Trophoblast cell (in vitro differentiated cells and primary cell): ENCODE results near the gene NPR1.

Experiments used
- DNase-seq, 2 donors: peaks; one replicate each; pipeline ENCODE4 v3.0.0-alpha.2; 2016
- H2AFZ ChIP-seq: 2 replicates; pipeline ENCODE4 v1.6.1; 2013; ENCODE audit warnings: low read length, moderate library complexity, mild to moderate bottlenecking; ENCODE audit not compliant: insufficient read depth, poor library complexity
- H2AK5ac ChIP-seq: 2 replicates; pipeline ENCODE4 v1.6.1; 2013; ENCODE audit warnings: mild to moderate bottlenecking, low read length
- H2BK120ac ChIP-seq: 2 replicates; pipeline ENCODE4 v1.6.1; 2013; ENCODE audit warnings: low read length, mild to moderate bottlenecking, moderate library complexity; ENCODE audit not compliant: insufficient read depth, poor library complexity
- H2BK12ac ChIP-seq: 2 replicates; pipeline ENCODE4 v1.6.1; 2013; ENCODE audit warnings: mild to moderate bottlenecking, low read length, moderate library complexity
- H2BK5ac ChIP-seq: 2 replicates; pipeline ENCODE4 v1.6.1; 2013; ENCODE audit warnings: low read length, low read depth, moderate library complexity, mild to moderate bottlenecking; ENCODE audit not compliant: poor library complexity
- H3K14ac ChIP-seq: 2 replicates; pipeline ENCODE4 v1.6.1; 2013; ENCODE audit warnings: mild to moderate bottlenecking, low read length
- H3K18ac ChIP-seq: 2 replicates; pipeline ENCODE4 v1.6.1; 2013; ENCODE audit warnings: mild to moderate bottlenecking, low read length
- H3K23ac ChIP-seq: 2 replicates; pipeline ENCODE4 v1.6.1; 2013; ENCODE audit warnings: low read length
- H3K27ac ChIP-seq: 2 replicates; pipeline ENCODE4 v1.5.1; 2013; ENCODE audit warnings: low read depth, mild to moderate bottlenecking, inconsistent platforms, low read length, moderate library complexity
- H3K27me3 ChIP-seq: 2 replicates; pipeline ENCODE4 v1.6.1; 2013; ENCODE audit warnings: inconsistent platforms, mild to moderate bottlenecking, low read length, moderate library complexity; ENCODE audit not compliant: insufficient read depth
- H3K36me3 ChIP-seq, 2 experiments: 1 replicate in 1 of 2; 2 replicates in 1 of 2; pipeline ENCODE4 v1.6.1; 2013; ENCODE audit warnings: low read length in 2 of 2, mild to moderate bottlenecking in 2 of 2, moderate library complexity in 1 of 2; ENCODE audit not compliant: insufficient read depth in 2 of 2, control insufficient read depth in 1 of 2
- H3K4ac ChIP-seq: 2 replicates; pipeline ENCODE4 v1.6.1; 2013; ENCODE audit warnings: low read depth, mild to moderate bottlenecking, low read length, moderate library complexity
- H3K4me1 ChIP-seq, 2 experiments: 1 replicate in 1 of 2; 2 replicates in 1 of 2; pipeline ENCODE4 v1.6.1; 2013; ENCODE audit warnings: low read length in 2 of 2, mild to moderate bottlenecking in 2 of 2, moderate library complexity in 1 of 2; ENCODE audit not compliant: insufficient read depth in 2 of 2, control insufficient read depth in 1 of 2
- H3K4me2 ChIP-seq: 2 replicates; pipeline ENCODE4 v1.6.1; 2013; ENCODE audit warnings: inconsistent platforms, mild to moderate bottlenecking, low read length, moderate library complexity
- H3K4me3 ChIP-seq: 2 replicates; pipeline ENCODE4 v1.5.1; 2013; ENCODE audit warnings: mild to moderate bottlenecking, low read depth, low read length, inconsistent platforms
- H3K79me1 ChIP-seq: one replicate; pipeline ENCODE4 v1.6.1; 2013; ENCODE audit warnings: low read length
- H3K79me2 ChIP-seq: 2 replicates; pipeline ENCODE4 v1.6.1; 2013; ENCODE audit warnings: low read length, mild to moderate bottlenecking; ENCODE audit not compliant: control insufficient read depth, insufficient read depth, poor library complexity
- H3K9ac ChIP-seq: 2 replicates; pipeline ENCODE4 v1.6.1; 2013; ENCODE audit warnings: mild to moderate bottlenecking, low read length
- H3K9me3 ChIP-seq: 2 replicates; pipeline ENCODE4 v1.6.1; 2013; ENCODE audit warnings: low read depth, mild to moderate bottlenecking, control low read depth, inconsistent platforms, low read length; ENCODE audit not compliant: insufficient read depth
- H4K12ac ChIP-seq: 2 replicates; pipeline ENCODE4 v1.6.1; 2013; ENCODE audit warnings: low read depth, mild to moderate bottlenecking, low read length, moderate library complexity
- H4K8ac ChIP-seq: 2 replicates; pipeline ENCODE4 v1.6.1; 2013; ENCODE audit warnings: low read depth, mild to moderate bottlenecking, low read length, moderate library complexity
- H4K91ac ChIP-seq: one replicate; pipeline ENCODE4 v1.6.1; 2013; ENCODE audit warnings: low read depth, mild to moderate bottlenecking, low read length, moderate library complexity
- WGBS: extraction: QIAGEN DNeasy Blood & Tissue Kit; methylation state at CpG from one replicate; pipeline ENCODE4 v1.1.7; 2013; ENCODE audit warnings: missing lambda C conversion rate; ENCODE audit not compliant: insufficient read length, insufficient coverage; ENCODE audit errors: extremely low coverage; 5-methylcytosine and 5-hydroxymethylcytosine counted together

The NPR1 gene

DNA sequence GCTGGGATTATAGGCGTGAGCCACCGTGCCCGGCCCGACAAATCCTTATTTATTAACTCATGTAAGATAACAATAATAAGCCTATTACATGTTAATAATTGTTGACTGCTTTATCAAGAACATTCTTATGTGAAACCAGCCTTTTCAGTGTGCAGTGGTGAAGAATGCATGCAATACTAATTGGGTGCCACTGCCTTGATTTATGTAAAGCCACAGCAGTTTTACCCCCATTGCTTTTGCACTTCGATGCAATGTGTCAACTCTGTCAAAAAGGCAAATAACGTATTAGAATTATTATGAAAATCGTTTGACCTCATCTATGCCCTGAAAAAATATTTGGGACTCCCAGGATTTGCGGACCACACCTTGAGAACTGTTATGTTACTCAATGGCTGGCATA, 18.3 kb downstream of the NPR1 start:
- Histone ChIP-seq H3K9ac (no peak overlapping the region), H3K27me3 (no peaks in the 10 kb centered on the region), H3K4me1 (peaks cover 16 to 21% of the 10 kb centered on the region in 2 experiments), H3K4me3 (no peak overlapping the region), H2BK120ac (no peak overlapping the region), H2AFZ (no peak overlapping the region), H4K12ac (no peak overlapping the region), H3K14ac (no peak overlapping the region), H3K18ac (no peak overlapping the region), H3K36me3 (no peaks in the 10 kb centered on the region), H3K9me3 (no peaks in the 10 kb centered on the region), H4K8ac (no peak overlapping the region), H3K27ac (peak overlapping the region; percentile 24), H3K4ac (no peak overlapping the region), H3K79me1 (peaks cover 12% of the 10 kb centered on the region), H2BK12ac (no peak overlapping the region), H3K23ac (no peak overlapping the region), H3K79me2 (peaks cover 3% of the 10 kb centered on the region), H2AK5ac (no peak overlapping the region), H3K4me2 (no peak overlapping the region), H2BK5ac (peak overlapping the region; percentile 32), H4K91ac (no peak overlapping the region)
- no CpG with 5 or more reads among the region's 8 CpGs for WGBS
- DNase-seq = no peak

DNA sequence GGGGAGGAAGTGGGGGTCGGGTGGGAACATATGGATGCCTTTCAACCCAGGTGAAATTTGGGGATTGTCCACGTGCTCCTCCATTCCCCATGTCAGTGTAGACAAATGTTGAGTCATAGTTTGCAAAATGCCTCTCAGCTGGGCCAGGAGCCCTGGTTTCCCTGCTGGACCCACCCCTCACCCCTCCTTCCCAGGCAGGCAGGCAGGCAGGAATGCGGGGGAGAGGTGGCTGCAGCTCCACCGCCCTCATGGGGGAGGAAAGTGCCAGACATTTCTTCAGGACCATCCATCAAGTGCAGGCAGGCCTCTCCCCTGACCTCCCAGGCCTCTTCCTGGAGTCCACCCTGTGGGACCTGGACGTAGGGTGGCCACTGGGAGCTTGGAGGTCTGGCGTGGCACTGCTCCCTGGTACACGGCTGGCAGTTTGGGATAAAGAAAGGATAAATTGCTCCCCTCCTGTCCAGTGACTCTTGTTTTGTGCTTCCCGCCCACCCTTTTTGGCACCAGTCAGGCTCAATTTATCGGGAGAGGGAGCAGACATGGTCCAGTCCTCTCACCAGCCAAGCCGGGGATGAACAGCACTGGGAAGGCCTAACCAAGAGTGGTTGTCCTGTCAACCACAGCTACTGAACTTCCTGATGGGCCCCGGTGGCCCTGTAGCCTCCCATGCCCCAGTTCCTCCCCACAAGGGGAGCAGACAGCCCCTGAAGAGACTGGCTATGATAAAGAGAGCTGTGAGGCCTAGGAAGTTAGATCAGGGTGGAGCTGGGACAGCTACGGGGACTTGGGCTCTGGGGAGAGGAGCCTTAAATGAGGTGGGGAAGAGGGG, 18.9 kb downstream of the NPR1 start:
- Histone ChIP-seq H2BK120ac (peak overlapping the region; percentile 62), H3K9me3 (no peaks in the 10 kb centered on the region), H3K9ac (no peak overlapping the region), H2BK5ac (peak overlapping the region; percentile 44), H3K14ac (peak overlapping the region; percentile 38), H3K36me3 (no peaks in the 10 kb centered on the region), H3K4me3 (no peak overlapping the region), H4K12ac (peak overlapping the region; percentile 9), H3K4me1 (peaks cover 16 to 21% of the 10 kb centered on the region in 2 experiments), H3K27ac (peak overlapping the region; percentile 48), H4K91ac (peak overlapping the region; percentile 96), H3K23ac (no peak overlapping the region), H2AFZ (peak overlapping the region; percentile 80), H4K8ac (peak overlapping the region; percentile 85), H3K18ac (peak overlapping the region; percentile 90), H3K79me2 (peaks cover 3% of the 10 kb centered on the region), H3K4ac (peak overlapping the region; percentile 75), H2BK12ac (peak overlapping the region; percentile 97), H3K4me2 (no peak overlapping the region), H2AK5ac (peak overlapping the region; percentile 75), H3K79me1 (peaks cover 12% of the 10 kb centered on the region), H3K27me3 (no peaks in the 10 kb centered on the region)
- WGBS = no CpG with 5 or more reads among the region's 12 CpGs
- peak; percentile 46 to 62 for DNase-seq

DNA sequence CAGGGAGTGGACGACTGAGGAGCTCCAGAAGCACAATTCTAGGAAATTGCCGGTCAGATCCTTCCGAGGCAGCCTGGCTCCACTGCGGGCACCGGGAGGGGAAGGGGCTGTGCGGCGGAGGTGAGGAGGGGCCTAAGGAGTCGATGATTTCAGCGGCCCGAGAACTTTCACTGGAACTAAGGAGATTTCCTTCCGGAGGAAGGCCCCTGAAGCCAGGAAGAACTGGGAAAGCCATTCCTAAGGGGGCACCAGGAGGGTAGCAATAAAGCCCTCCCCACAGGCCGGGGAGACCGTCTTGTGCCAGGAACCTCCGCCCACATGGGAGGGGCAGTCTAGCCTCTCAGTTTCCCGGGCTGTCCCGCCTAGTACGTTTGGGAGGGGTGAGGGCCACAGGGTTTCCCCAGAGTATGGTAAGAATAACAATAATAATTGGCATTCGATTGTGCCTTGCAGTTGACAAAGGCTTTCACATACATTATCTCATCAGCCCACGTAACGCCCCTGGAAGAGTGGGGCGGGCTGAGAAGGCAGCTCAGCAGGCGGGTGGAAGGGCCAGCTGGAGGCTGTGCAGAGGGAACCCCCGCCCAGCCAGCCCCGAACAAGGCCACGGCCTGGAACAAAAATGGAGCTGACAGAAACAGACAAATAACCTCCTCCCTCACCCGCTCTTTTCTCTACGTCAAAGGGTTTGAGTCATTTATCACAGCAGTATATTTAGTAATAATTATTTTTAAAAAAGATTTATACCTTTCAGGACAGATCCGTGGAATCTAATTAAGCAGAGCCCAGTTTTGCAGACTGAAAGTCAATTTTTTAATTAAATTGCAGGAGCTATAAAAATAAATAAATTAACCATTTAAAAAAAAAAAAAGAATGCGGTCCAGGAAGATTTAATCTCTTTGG, 19.8 kb downstream of the NPR1 start:
- WGBS = no CpG with 5 or more reads among the region's 29 CpGs
- no peaks in the 10 kb centered on the region for H3K36me3 ChIP-seq
- no peak overlapping the region for H3K23ac ChIP-seq
- H2AFZ ChIP-seq = peak overlapping the region; percentile 80
- H3K4me2 ChIP-seq = no peak overlapping the region
- peaks cover 3% of the 10 kb centered on the region for H3K79me2 ChIP-seq
- H3K18ac ChIP-seq = peak overlapping the region; percentile 90
- H3K79me1 ChIP-seq = peaks cover 12% of the 10 kb centered on the region
- H3K4me3 ChIP-seq = no peak overlapping the region
- peaks cover 16 to 21% of the 10 kb centered on the region in 2 experiments for H3K4me1 ChIP-seq
- H3K14ac ChIP-seq = peak overlapping the region; percentile 38
- no peaks in the 10 kb centered on the region for H3K9me3 ChIP-seq
- H2BK12ac ChIP-seq = peak overlapping the region; percentile 97
- H3K9ac ChIP-seq = no peak overlapping the region
- H2AK5ac ChIP-seq = peak overlapping the region; percentile 75
- H2BK5ac ChIP-seq = peak overlapping the region; percentile 44
- peak overlapping the region; percentile 48 for H3K27ac ChIP-seq
- H3K4ac ChIP-seq = peak overlapping the region; percentile 75
- H3K27me3 ChIP-seq = no peaks in the 10 kb centered on the region
- peak overlapping the region; percentile 85 for H4K8ac ChIP-seq
- H4K91ac ChIP-seq = peak overlapping the region; percentile 96
- DNase-seq = peak; percentile 11 to 54
- peak overlapping the region; percentile 9 for H4K12ac ChIP-seq
- peak overlapping the region; percentile 62 for H2BK120ac ChIP-seq

DNA sequence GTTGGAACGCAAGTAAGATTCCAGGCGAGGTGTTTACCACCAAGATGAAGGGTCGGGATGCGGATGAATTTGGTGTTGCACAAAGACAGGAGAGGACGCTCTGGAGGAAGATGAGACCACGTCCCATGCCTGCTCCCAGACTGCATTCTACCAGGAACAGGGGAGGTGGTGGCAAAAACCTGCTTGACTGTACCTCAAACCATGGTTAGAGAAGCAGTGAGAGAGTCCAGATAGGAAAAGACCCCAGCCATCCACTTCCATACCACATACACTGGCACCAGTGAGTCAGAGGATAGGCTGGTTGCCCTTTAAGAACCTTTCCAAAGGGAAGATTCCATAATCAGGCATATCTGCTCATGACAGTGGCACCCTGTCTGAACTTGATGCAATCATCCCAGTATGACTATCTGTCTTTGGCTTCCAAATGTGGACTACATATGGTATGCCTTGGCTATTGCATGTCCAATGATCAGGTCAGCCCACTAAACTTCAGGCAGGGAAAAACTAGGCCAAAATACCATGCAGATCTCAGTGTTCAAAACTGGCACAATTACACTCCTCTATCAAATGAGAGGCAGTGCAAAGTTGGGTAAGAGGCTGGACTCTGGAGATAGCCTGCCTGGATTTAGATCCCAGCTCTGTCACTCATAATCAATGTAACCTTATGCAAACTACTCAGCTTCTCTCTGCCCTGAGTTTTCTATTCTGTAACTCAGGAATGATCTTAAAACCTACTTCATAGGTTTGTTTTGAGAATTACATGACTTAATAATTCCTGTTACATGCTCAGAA, 20.6 kb downstream of the NPR1 start:
- H2BK12ac ChIP-seq = no peak overlapping the region
- no peak overlapping the region for H3K27ac ChIP-seq
- H3K79me1 ChIP-seq = peaks cover 12% of the 10 kb centered on the region
- peaks cover 3% of the 10 kb centered on the region for H3K79me2 ChIP-seq
- no peak overlapping the region for H3K9ac ChIP-seq
- no peak overlapping the region for H4K91ac ChIP-seq
- no peaks in the 10 kb centered on the region for H3K27me3 ChIP-seq
- no peak overlapping the region for H3K4me2 ChIP-seq
- H2AFZ ChIP-seq = no peak overlapping the region
- no peak overlapping the region for H3K18ac ChIP-seq
- H3K9me3 ChIP-seq = no peaks in the 10 kb centered on the region
- H4K12ac ChIP-seq = no peak overlapping the region
- no peak overlapping the region for H2AK5ac ChIP-seq
- H3K36me3 ChIP-seq = no peaks in the 10 kb centered on the region
- no peak overlapping the region for H2BK120ac ChIP-seq
- H3K23ac ChIP-seq = no peak overlapping the region
- H3K14ac ChIP-seq = no peak overlapping the region
- peaks cover 16 to 21% of the 10 kb centered on the region in 2 experiments for H3K4me1 ChIP-seq
- H3K4me3 ChIP-seq = no peak overlapping the region
- peak; percentile 65 to 79 for DNase-seq
- no CpG with 5 or more reads among the region's 6 CpGs for WGBS
- H2BK5ac ChIP-seq = no peak overlapping the region
- H4K8ac ChIP-seq = no peak overlapping the region
- no peak overlapping the region for H3K4ac ChIP-seq
